Smooth muscle cell (in vitro differentiated cells): Measurements from ENCODE around the gene SLC66A1. TPM values are rescaled to one million over a fixed set of nuclear protein-coding genes. Genes with fewer than 3 reads are reported as not detected.
"Not testable (repeated sequence)": the region's sequence is repeated elsewhere in the genome, so short reads cannot be mapped to it uniquely, and the experiment has no call there.

Experiments
- DNase-seq: peaks from one replicate; lab custom pipeline; 2025; ENCODE audit not compliant: unreplicated experiment; lab: John Stamatoyannopoulos, UW
- H2AFZ ChIP-seq: fragments of 200-600 bp; sonication (generic); 2 replicates; pipeline ENCODE4 v1.6.0; 2016; ENCODE audit warnings: antibody characterized with exemption, low read depth, mild to moderate bottlenecking
- H3F3A ChIP-seq: fragments of 200-600 bp; sonication (generic); 2 replicates; pipeline ENCODE4 v1.6.0; 2017; ENCODE audit warnings: antibody characterized with exemption, low read depth
- H3K27ac ChIP-seq: fragments of 200-600 bp; sonication (generic); 2 replicates; pipeline ENCODE4 v1.5.1; 2016; ENCODE audit warnings: low read depth, mild to moderate bottlenecking
- H3K27me3 ChIP-seq: fragments of 200-600 bp; sonication (generic); 2 replicates; pipeline ENCODE4 v1.6.1; 2016; ENCODE audit warnings: low read depth, mild to moderate bottlenecking
- H3K36me3 ChIP-seq: fragments of 200-600 bp; sonication (generic); 2 replicates; pipeline ENCODE4 v1.5.1; 2016; ENCODE audit warnings: low read depth
- H3K4me1 ChIP-seq: fragments of 200-600 bp; sonication (generic); 2 replicates; pipeline ENCODE4 v1.5.1; 2016; ENCODE audit warnings: low read depth
- H3K4me2 ChIP-seq: fragments of 200-600 bp; sonication (generic); 2 replicates; pipeline ENCODE4 v1.6.0; 2016; ENCODE audit warnings: mild to moderate bottlenecking
- H3K4me3 ChIP-seq: fragments of 200-600 bp; sonication (generic); 2 replicates; pipeline ENCODE4 v1.5.1; 2016; ENCODE audit warnings: mild to moderate bottlenecking
- H3K79me2 ChIP-seq: fragments of 200-600 bp; sonication (generic); 2 replicates; pipeline ENCODE4 v1.6.0; 2016; ENCODE audit warnings: low read depth, mild to moderate bottlenecking
- H3K9ac ChIP-seq: fragments of 200-600 bp; sonication (generic); 2 replicates; pipeline ENCODE4 v1.6.0; 2016; ENCODE audit warnings: low read depth
- H3K9me3 ChIP-seq: fragments of 200-600 bp; sonication (generic); replicated peaks from 2 replicates; pipeline ENCODE4 v1.5.1; 2016; ENCODE audit warnings: low read depth
- H4K20me1 ChIP-seq: fragments of 200-600 bp; sonication (generic); 2 replicates; pipeline ENCODE4 v1.6.0; 2016; ENCODE audit warnings: low read depth
- CTCF ChIP-seq: fragments of 200-600 bp; sonication (generic); IDR thresholded peaks from 2 replicates; pipeline ENCODE4 v1.5.1; 2017; ENCODE audit warnings: borderline replicate concordance, mild to moderate bottlenecking, antibody characterized with exemption; ENCODE audit not compliant: insufficient read depth, poor library complexity, severe bottlenecking
- WGBS: methylation state at CpG from one replicate; pipeline ENCODE4 v1.1.7; 2016; ENCODE audit warnings: low lambda C conversion rate; 5-methylcytosine and 5-hydroxymethylcytosine counted together
- polyA plus RNA-seq: library from polyadenylated mRNA; unstranded; fragments of >200 nt; fragmentation: Nextera tagmentation; extraction: Ambion mirVana; gene quantifications from 2 replicates; pipeline ENCODE4 v1.2.1, GENCODE V29; 2016
- total RNA-seq: library from RNA; depleted of rRNA; stranded (reverse); fragments of >200 nt; gene quantifications from 2 replicates; pipeline ENCODE4 v1.2.3, GENCODE V29; 2014

The SLC66A1 gene
- total and polyA plus RNA-seq, 2 experiments from 2014 or later: 21.9 to 23.9 TPM

GRCh38 chr1:19300211-19300610 is 11.9 kb upstream of the SLC66A1 start:
- H3K36me3 ChIP-seq: peaks cover 6% of the 10 kb centered on the region
- H3K9ac ChIP-seq: no peak overlapping the region
- H3K27ac ChIP-seq: no peak overlapping the region
- no peaks in the 10 kb centered on the region for H3K4me1 ChIP-seq
- WGBS: 97% methylated on average over 2 of the region's 2 CpGs
- H2AFZ ChIP-seq: no peak overlapping the region
- no peak for DNase-seq
- no peak overlapping the region for H3K4me2 ChIP-seq
- H3F3A ChIP-seq: no peaks in the 10 kb centered on the region
- no peak for TF ChIP-seq CTCF
- H3K9me3 ChIP-seq: peaks cover 2% of the 10 kb centered on the region
- H4K20me1 ChIP-seq: no peaks in the 10 kb centered on the region
- no peak overlapping the region for H3K4me3 ChIP-seq
- H3K79me2 ChIP-seq: no peaks in the 10 kb centered on the region
- no peaks in the 10 kb centered on the region for H3K27me3 ChIP-seq

- WGBS: 97% methylated on average over 10 of the region's 10 CpGs
- H3K36me3 ChIP-seq, DNase-seq, H3F3A ChIP-seq, H4K20me1 ChIP-seq, H3K27ac ChIP-seq, H3K9me3 ChIP-seq, H3K9ac ChIP-seq, H3K4me2 ChIP-seq, H3K79me2 ChIP-seq, H2AFZ ChIP-seq, H3K27me3 ChIP-seq, H3K4me1 ChIP-seq, H3K4me3 ChIP-seq: not testable (repeated sequence)
Measured at GRCh38 chr1:19304081-19304480, 8.0 kb upstream of the SLC66A1 start.

DNA sequence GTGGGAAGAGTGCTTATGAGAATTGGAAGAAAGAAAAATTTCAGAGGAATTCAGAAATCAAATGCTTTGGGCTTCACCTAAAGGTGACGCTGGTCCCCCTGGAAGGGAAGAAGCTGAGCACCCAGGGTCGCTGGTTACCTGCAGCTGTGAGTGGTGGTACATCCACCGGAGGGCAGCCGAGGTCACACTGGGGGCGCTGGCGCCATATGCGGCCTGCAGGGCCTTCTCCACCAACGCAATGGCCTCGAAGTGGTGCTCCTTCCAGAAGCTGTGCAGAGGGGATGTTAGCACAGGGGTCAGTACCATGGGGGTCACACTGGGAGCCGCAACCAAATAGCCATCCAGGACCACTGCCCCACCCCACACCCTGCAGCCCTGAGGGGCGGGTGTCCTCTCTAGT is 6.2 kb upstream of the SLC66A1 start:
- H3F3A ChIP-seq: no peaks in the 10 kb centered on the region
- H3K79me2 ChIP-seq: peaks cover 4% of the 10 kb centered on the region
- no peaks in the 10 kb centered on the region for H3K9me3 ChIP-seq
- H3K9ac ChIP-seq: no peak overlapping the region
- no peaks in the 10 kb centered on the region for H3K27me3 ChIP-seq
- H4K20me1 ChIP-seq: peaks cover 20% of the 10 kb centered on the region
- no peak for DNase-seq
- 98% methylated on average over 11 of the region's 11 CpGs for WGBS
- peaks cover 6% of the 10 kb centered on the region for H3K36me3 ChIP-seq
- no peak overlapping the region for H2AFZ ChIP-seq
- no peak overlapping the region for H3K4me3 ChIP-seq
- H3K27ac ChIP-seq: no peak overlapping the region
- no peak overlapping the region for H3K4me2 ChIP-seq
- no peak for TF ChIP-seq CTCF
- H3K4me1 ChIP-seq: no peaks in the 10 kb centered on the region

DNA sequence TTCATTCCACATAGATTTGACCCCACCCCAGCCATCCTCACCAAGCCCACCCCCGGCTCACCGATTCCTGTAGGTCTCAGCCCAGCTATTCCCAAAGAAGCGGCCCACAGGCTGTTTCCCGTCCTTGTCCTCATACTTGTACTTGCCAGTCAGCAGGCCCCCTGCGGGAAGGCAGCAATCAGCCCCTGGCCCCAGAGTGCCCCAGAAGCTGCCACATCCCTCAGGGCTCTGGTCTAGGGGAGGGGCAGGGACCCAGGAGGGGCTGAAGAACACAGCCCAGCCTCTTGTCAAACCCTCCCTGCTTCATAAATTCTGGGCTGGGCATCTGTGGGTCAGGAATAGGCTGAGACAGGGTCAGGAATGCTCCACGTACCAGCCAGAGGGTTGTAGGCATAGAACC is 5.2 kb upstream of the SLC66A1 start:
- H3K9me3 ChIP-seq: no peaks in the 10 kb centered on the region
- H3K36me3 ChIP-seq: peaks cover 6% of the 10 kb centered on the region
- H3K9ac ChIP-seq: no peak overlapping the region
- H3K27ac ChIP-seq: no peak overlapping the region
- H3K4me2 ChIP-seq: no peak overlapping the region
- H3K4me1 ChIP-seq: peaks cover 3% of the 10 kb centered on the region
- H3K79me2 ChIP-seq: peaks cover 4% of the 10 kb centered on the region
- H3F3A ChIP-seq: no peaks in the 10 kb centered on the region
- no peak overlapping the region for H3K4me3 ChIP-seq
- DNase-seq: no peak
- H2AFZ ChIP-seq: no peak overlapping the region
- no peak for TF ChIP-seq CTCF
- peaks cover 23% of the 10 kb centered on the region for H4K20me1 ChIP-seq
- H3K27me3 ChIP-seq: no peaks in the 10 kb centered on the region
- 95% methylated on average over 6 of the region's 6 CpGs for WGBS
